ENCODE results near the gene SPTBN5. TPM values are rescaled to one million over a fixed set of nuclear protein-coding genes. Genes with fewer than 3 reads are reported as not detected.

The SPTBN5 gene
- total RNA-seq, 1 donor from 2014 or later, result 2.1 TPM

DNA sequence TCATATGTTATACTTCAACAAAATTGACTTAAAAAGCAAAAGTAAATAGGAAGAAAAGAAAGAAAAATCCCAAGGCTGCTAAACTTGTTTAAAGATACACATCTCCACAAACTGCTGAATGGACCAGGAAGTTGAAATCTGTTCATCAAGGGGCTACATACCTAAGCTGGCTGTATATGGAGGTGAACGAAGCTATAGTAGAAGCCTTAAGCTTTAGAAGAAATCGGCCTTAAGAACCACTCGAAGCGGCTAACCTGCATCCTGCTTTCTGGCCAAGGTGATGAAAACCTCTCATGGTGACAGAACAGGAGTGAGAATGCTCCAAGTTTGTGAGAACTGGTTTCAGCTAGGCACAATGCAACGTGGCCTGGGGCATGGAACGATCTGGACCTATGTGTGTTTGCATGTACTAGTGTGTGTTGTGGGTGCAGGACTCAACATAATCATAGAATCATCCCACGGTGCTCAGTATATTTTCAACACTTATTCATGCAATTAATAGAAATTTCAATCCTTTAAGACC lies 31.3 kb upstream of the SPTBN5 start:
- TF ChIP-seq, protein P1, sequence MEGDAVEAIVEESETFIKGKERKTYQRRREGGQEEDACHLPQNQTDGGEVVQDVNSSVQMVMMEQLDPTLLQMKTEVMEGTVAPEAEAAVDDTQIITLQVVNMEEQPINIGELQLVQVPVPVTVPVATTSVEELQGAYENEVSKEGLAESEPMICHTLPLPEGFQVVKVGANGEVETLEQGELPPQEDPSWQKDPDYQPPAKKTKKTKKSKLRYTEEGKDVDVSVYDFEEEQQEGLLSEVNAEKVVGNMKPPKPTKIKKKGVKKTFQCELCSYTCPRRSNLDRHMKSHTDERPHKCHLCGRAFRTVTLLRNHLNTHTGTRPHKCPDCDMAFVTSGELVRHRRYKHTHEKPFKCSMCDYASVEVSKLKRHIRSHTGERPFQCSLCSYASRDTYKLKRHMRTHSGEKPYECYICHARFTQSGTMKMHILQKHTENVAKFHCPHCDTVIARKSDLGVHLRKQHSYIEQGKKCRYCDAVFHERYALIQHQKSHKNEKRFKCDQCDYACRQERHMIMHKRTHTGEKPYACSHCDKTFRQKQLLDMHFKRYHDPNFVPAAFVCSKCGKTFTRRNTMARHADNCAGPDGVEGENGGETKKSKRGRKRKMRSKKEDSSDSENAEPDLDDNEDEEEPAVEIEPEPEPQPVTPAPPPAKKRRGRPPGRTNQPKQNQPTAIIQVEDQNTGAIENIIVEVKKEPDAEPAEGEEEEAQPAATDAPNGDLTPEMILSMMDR (IDR thresholded peaks at IDR 0.05), result no peak
- no peak for DNase-seq

DNA sequence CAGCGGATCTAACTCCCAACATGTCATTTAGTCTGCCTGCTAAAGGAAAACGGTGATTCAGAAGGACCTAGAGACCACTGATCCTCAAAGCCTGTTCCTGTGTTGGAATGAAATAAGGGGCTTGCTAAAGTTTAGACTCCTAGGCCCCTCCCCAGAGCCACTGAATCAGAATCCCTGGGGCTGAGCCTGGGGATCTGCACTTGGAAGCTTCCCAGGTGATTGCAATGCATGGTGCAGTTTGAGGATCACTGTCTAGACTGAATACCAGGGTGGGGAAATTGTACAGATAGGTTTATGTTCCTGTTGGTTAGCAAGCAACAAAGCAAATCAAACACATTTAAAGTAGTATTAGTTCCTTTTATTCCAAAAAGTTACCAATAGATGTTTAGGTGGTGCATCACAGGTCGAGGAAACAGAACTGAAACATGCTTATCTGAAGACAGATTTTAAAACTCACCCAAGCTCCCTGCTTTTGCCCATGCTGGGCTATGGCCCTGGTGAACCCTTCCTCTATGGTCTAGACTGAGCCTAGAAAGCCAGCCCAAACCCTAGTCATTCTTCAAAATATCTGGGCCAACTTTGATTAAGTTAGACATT lies 29.6 kb upstream of the SPTBN5 start:
- H3K27me3 ChIP-seq (ENCODE audit: low read depth), result no peaks in the 10 kb centered on the region
- DNase-seq (no peak), ATAC-seq (no peak)
- intact Hi-C loops (cut with DNase I), result no loop called here
- H3K4me1 ChIP-seq, result peaks cover 85% of the 10 kb centered on the region
- H3K4me3 ChIP-seq, result no peak overlapping the region
- H3K27ac ChIP-seq, result no peak overlapping the region
- TF ChIP-seq, protein P1 (IDR thresholded peaks at IDR 0.05), result no peak
- H3K9me3 ChIP-seq, result no peaks in the 10 kb centered on the region
- H3K36me3 ChIP-seq, result peaks cover 25% of the 10 kb centered on the region

More for the DNA sequence above, 31.3 kb upstream of the SPTBN5 start:
- Histone ChIP-seq H3K36me3 (peaks cover 15% of the 10 kb centered on the region), H3K4me3 (no peak overlapping the region), H3K27me3 (ENCODE audit: low read depth) (no peaks in the 10 kb centered on the region), H3K9me3 (no peaks in the 10 kb centered on the region), H3K4me1 (peaks cover 85% of the 10 kb centered on the region), H3K27ac (peak overlapping the region; percentile 53)
- intact Hi-C loops (cut with DNase I), result no loop called here
- ATAC-seq, result no peak

DNA sequence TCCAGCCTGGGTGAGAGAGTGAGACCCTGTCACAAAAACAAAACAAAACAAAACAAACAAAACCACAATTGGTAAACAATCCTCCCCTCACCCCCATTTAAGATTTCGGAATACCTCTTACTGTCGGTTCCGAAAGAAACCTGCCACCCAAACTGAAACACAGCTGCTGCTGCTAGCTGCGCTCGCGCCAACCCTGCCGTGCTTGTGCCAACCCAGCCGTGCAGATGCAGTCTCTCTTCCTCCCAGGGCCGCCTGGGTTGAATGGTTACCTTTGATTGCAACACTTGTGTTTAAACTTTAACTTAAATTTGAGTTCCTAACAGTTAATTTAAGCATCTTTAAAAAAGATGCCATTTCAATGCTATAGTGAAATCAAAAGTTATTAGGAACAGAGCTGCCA lies 28.5 kb upstream of the SPTBN5 start:
- H3K9me3 ChIP-seq, result no peaks in the 10 kb centered on the region
- ATAC-seq (no peak), DNase-seq (no peak)
- intact Hi-C loops (cut with DNase I), result no loop called here
- no peak overlapping the region for H3K27ac ChIP-seq
- no peaks in the 10 kb centered on the region for H3K27me3 ChIP-seq (ENCODE audit: low read depth)
- H3K4me1 ChIP-seq, result peaks cover 85% of the 10 kb centered on the region
- peaks cover 30% of the 10 kb centered on the region for H3K36me3 ChIP-seq
- TF ChIP-seq, protein P1 (IDR thresholded peaks at IDR 0.05), result no peak
- H3K4me3 ChIP-seq, result no peak overlapping the region

DNA sequence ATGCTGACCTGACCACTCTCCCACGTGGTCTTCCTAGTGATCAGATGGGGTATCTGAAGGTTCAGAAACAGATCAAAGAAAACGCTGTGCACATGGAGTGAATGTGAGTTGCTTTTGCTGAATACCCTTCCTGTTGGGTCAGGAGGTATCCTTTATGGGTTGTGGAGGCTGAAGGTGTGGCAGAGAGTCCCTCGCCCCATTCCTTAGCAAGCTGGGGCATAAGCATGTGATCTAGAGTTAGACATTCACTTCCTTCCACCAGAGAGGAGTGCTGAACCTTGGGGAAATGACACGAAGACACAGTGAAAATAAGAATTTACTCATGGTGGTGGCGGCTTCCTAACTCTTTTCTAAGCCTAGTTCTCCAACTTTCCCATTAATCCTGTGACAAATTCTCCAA lies 27.8 kb upstream of the SPTBN5 start:
- no peak overlapping the region for H3K4me3 ChIP-seq
- no peak for ATAC-seq
- no peak overlapping the region for H3K27ac ChIP-seq
- H3K4me1 ChIP-seq, result peaks cover 85% of the 10 kb centered on the region
- no peaks in the 10 kb centered on the region for H3K9me3 ChIP-seq
- no peaks in the 10 kb centered on the region for H3K27me3 ChIP-seq (ENCODE audit: low read depth)
- DNase-seq, result no peak
- intact Hi-C loops (cut with DNase I), result no loop called here
- TF ChIP-seq, protein P1 (IDR thresholded peaks at IDR 0.05), result no peak
- H3K36me3 ChIP-seq, result peaks cover 30% of the 10 kb centered on the region

DNA sequence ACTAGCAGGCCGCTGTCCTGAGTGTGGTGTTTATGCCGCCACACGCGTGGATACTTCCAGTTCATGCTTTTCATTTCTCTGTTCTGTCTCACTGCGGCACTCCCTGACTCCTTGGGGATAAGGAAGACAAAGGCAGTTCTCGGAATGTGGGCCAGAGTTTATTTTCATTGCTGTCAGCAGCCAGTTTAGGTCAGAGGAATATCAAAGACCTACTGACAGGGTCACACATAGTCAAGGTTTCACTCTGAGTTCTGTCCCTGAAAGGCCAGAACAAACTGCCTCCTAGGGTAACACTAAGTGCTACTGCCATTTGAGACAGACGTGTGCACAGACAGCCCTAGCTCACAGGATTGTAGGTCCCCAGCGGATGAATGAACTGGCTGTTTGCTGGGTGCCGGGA lies 27.3 kb upstream of the SPTBN5 start:
- H3K27me3 ChIP-seq (ENCODE audit: low read depth), result no peaks in the 10 kb centered on the region
- TF ChIP-seq, protein P1 (IDR thresholded peaks at IDR 0.05), result no peak
- ATAC-seq (peak in 1 of 2 donors; percentile 6), DNase-seq (no peak)
- no peak overlapping the region for H3K27ac ChIP-seq
- H3K4me1 ChIP-seq, result peaks cover 85% of the 10 kb centered on the region
- intact Hi-C loops (cut with DNase I), result no loop called here
- H3K9me3 ChIP-seq, result no peaks in the 10 kb centered on the region
- H3K4me3 ChIP-seq, result no peak overlapping the region
- peaks cover 32% of the 10 kb centered on the region for H3K36me3 ChIP-seq

Measured in lower lobe of right lung (tissue), 2 donors.